Breast epithelium (tissue), 3 donors: ENCODE results near the gene AMOTL1.

Source experiments
- POLR2A ChIP-seq: fragments of 450-650 bp; IDR thresholded peaks from one replicate; pipeline ENCODE4 v1.6.1; 2016; ENCODE audit warnings: antibody characterized with exemption, mild to moderate bottlenecking, moderate library complexity
- TF ChIP-seq, protein P1 (sequence below), 3 donors: fragments of 450-650 bp; IDR thresholded peaks; one replicate each; pipeline ENCODE4 v1.5.1; 2016 to 2017; ENCODE audit warnings: antibody characterized with exemption in 3 of 3, mild to moderate bottlenecking in 3 of 3, moderate library complexity in 3 of 3

DNA sequence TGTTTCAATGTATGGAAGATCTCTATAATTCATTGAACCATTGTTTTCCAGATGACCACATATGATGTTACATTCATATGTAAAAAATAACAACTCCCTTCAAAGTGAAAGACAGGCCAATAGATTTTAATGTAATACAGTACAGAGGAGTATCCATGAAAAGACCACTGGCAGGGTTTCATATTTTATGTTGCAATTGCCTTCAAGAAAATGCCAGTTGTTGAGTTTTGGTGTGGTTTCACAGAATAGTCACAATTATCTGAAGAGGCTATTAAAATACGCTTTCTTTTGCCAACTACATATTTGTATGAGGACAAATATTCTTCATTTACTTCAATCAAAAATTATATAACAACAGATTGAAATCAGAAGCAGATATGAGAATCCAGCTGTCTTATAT lies 14.3 kb downstream of the AMOTL1 start:
- TF ChIP-seq POLR2A = no peak
- TF ChIP-seq, protein P1, sequence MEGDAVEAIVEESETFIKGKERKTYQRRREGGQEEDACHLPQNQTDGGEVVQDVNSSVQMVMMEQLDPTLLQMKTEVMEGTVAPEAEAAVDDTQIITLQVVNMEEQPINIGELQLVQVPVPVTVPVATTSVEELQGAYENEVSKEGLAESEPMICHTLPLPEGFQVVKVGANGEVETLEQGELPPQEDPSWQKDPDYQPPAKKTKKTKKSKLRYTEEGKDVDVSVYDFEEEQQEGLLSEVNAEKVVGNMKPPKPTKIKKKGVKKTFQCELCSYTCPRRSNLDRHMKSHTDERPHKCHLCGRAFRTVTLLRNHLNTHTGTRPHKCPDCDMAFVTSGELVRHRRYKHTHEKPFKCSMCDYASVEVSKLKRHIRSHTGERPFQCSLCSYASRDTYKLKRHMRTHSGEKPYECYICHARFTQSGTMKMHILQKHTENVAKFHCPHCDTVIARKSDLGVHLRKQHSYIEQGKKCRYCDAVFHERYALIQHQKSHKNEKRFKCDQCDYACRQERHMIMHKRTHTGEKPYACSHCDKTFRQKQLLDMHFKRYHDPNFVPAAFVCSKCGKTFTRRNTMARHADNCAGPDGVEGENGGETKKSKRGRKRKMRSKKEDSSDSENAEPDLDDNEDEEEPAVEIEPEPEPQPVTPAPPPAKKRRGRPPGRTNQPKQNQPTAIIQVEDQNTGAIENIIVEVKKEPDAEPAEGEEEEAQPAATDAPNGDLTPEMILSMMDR (IDR thresholded peaks at IDR 0.05) = no peak
